Sciatic nerve (tissue), 2 donors: ENCODE measurements around the gene ST6GALNAC5. TPM values are rescaled to one million over a fixed set of nuclear protein-coding genes. Genes with fewer than 3 reads are reported as not detected.

Experiments
- ATAC-seq: fragments of 200-7000 bp; cut with Tn5 transposase; one replicate; pipeline ENCODE4 v1.9.1; 2020; ENCODE audit warnings: mild to moderate bottlenecking, moderate library complexity
- DNase-seq: peaks from one replicate; pipeline ENCODE4 v3.0.0-alpha.2; 2020; ENCODE audit warnings: low spot score
- intact Hi-C: fragments of 100-400 bp; cut with DNase I; formaldehyde crosslinking; loops from one replicate; pipeline ENCODE4 v1.14.2; 2022
- total RNA-seq: library from RNA; stranded (reverse); fragmentation: NEBNext Ultra II Directional; extraction: Animal tissue kit (Norgen Biotek cat#: 25700); gene quantifications from one replicate; pipeline ENCODE4 v1.2.1, GENCODE V29; 2021
- donor health status: DM: no; HTN: no; CAD: no.
- donor health status: DM: no; HTN: no; CAD: no.

The ST6GALNAC5 gene
- total RNA-seq, 1 donor from 2014 or later: 20.0 TPM

DNA sequence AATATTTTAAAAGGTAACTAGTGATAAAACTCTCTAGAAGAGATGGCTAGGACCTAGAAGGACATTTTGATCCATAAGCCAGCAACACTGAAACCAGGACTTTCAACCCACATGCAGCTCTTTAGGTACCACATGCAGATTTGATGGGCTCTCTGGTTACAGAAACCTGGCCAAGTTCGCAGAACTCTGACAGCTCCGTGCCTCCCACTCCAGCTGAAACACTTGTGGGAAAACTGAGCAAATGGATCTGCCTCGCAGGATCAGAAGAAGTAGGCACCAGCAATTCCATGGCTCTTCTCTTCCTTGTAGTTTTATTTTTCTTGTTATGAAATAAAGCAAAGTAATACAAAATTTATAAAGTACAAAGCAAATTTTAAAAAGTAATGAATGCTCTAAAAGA, 58.5 kb downstream of the ST6GALNAC5 start:
- intact Hi-C loops: no loop called here
- DNase-seq (no peak), ATAC-seq (no peak)

DNA sequence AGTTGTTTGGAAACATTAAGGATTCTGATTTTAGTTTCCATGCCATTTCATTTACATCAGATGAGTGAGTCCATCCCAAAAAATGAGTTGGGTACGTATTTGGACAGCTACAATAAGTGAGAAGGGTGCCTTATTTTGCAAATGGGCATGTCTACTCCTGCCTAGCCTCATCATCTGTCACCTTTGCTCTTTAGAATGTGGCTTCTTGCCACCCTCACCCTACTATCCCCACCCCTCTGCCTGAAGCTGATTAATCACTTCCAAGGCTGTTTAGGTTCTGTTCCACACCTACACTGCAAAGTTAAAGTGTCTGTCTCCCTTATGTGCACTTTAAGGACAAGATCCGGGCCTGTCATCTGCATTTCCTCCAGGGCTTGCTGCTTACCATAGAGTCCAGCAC, 61.2 kb downstream of the ST6GALNAC5 start:
- no peak for DNase-seq
- intact Hi-C loops: no loop called here
- no peak for ATAC-seq

DNA sequence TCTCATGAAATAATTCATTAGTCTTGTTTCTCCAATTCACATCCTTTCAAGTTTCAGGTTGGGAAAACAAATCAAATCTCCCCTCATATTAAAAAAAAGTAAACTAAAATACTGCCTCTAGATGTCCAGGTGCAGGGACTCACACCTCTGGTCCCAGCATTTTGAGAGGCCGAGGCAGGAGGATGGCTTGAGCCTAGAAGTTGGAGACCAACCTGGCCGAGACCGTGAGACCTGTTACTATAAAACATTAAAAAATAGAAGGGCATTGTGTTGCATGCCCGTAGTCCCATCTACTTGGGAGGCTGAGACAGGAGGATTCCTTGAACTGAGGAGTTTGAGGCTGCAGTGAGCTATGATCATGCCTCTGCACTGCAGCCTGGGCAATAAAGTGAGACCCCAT, 61.9 kb downstream of the ST6GALNAC5 start:
- ATAC-seq: no peak
- no peak for DNase-seq
- intact Hi-C loops: no loop called here

DNA sequence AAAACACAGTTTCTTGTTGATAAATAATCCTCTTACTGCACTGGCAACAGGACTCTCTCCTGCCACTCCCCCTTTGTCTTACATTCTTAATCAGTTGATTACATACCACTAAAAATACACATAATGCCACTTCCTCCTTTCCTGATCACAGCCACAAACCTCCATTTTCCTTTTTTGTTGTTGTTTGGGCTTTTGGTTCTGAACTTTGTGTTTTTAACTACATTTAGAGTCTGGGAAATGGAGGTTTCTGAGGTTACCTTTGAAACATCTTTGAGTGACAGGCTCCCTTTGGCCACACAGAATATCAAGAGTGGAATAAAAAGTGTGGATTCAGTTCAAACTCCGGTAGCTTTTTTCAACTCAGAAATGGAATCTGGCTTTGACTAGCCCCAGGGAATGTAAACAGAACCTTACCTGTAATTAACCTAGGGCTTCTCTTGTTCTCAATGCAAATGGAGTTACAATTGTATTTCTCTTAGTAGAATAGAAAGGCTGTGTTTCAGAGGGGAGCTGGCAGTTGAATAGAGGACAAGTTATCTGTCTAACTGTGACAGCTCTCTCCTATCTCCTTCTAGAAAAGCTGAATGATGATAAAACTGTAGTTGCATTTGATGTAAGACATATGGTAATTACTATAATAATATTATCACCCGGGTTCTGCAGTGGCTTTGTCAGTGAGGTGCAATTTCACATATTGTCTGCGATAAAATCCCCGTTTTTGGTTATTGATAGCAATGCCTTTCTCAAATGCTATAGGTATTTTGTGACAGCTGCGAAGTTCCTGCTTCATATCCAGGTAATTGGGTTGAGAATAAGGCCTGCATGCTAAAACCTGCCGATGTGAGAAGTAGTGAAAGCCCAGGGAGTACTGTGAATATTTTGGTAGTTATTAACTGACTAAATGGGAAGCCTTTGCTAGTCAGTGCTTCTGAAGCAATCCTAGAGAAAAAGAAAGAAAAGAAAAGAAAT, 66.9 kb downstream of the ST6GALNAC5 start:
- intact Hi-C loops: no loop called here
- no peak for ATAC-seq
- no peak for DNase-seq

DNA sequence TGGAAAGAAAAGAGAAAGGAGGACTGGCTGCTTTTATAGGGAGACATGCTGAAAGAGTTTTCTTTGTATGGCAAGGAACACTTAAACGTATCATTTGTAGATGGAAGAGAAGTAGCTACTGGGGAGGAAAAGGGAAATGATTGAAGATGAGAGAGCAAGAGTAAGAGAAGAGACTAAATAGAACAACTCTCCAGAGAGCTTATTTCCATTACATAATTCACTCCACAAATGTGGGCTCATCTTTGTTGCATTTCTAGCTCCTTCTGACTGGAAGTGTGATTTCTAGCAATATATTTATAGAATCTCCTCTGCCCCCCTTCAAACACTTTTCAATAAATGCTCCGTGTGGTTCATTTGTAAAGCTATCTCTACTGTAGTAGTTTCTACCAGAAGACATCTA, 71.0 kb downstream of the ST6GALNAC5 start:
- intact Hi-C loops: no loop called here
- no peak for DNase-seq
- peak; percentile 58 for ATAC-seq

DNA sequence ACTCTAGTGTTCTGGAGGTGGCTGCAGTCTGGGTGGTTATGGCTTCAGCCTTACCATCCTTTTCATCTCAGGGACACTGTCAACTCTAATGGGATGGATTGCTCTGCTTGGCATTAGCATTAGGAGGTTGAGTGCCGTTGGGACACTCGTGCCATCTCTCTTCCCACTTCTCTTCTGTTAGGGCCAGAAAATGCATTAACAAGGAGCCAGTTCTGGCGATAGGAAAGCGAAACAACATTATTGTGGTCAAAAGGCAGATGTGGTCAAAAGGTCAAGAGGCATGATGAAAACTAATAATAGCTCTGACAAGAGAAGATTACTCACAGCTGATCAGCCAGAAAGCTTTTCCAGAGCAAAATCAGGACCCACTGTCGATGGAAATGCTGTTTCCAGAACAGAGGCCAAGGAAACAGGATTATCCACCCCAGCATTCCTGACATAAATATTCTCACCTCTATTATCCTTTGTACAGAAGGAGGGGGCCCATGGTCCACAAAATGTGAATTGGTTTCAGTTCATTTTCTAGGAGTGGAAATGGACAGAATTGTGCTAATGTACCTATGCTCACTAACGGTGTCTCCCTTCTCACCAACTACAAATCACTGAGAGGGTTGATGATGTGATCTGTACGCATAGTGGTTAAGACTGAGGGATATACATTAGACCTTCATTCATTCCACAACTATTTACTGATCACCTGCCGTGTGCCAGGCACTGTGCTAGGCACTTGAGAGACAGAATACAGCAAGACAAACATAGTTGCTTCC, 72.0 kb downstream of the ST6GALNAC5 start:
- DNase-seq (no peak), ATAC-seq (peak; percentile 66)
- intact Hi-C loops: no loop called here

DNA sequence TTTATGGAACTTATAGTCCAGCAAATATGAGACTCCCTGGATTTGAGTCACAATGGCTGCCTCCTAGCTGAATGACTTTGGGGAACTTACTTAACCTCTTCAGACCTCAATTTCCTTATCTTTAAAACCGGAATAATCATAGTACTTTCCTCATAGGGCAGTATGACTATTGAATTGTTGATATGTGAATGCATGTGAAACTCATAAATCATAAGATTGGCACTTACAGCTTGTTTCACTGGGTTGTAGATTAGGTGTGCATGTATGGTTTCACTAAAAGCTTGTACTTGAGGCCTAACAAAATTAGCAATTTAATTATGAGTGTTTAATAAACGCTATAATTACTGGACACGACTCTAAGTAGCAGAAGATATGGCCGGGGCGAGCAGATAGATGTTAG, 72.5 kb downstream of the ST6GALNAC5 start:
- DNase-seq (no peak), ATAC-seq (no peak)
- intact Hi-C loops: no loop called here

DNA sequence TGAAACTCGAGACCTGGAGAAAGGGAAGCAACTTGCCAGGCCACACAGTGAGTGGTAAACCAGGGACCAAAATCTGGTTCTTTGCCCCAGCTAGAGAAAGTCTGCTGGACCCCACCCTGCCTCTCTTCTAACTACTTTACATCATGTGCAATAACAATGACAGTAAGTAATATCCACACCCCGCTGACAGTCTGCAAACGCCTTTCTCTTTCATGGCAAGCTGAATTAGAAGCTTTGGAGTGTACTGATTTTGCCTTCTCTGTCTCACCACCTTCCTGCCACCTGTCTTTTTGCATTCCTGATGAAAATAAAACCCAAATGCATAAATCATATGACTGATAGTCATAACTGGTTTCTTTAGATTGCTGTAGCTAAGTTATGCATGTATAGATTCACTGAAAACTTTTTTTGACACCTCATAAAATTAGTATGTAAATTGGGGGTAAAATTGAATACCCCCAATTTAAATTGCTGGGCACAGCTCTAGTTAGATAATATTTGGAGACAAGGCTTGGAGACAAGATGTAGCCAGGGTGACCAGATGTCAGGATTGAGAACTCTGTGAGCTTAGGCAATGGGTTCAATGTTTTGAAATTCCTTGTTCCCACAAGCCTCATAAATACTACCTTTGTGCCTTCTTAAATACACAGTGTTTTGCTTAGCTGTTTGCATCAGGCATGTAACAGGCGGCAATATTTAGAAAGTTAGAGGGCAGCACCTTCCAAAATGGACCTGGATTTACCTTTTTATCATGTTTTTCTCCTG, 73.5 kb downstream of the ST6GALNAC5 start:
- DNase-seq (no peak), ATAC-seq (no peak)
- intact Hi-C loops: no loop called here

DNA sequence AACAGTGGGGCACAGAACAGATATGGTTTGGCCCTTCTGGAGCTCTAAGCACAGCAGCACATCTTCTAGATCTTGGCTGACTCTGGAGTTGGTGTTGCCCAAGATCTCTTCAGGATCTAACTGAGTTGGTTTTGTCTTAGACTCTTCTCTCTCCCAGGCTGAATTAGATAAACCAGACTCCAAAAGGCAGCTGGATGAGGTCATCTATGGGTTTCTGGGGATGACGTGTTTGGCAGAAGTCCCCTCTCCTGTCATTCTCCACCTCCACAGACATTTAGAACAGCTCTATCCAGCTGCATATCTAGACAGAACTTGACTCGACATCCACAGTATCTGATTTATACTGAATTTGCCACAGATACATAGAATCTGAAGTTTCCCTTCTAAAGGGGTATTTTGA, 75.3 kb downstream of the ST6GALNAC5 start:
- no peak for DNase-seq
- intact Hi-C loops: no loop called here
- ATAC-seq: no peak

DNA sequence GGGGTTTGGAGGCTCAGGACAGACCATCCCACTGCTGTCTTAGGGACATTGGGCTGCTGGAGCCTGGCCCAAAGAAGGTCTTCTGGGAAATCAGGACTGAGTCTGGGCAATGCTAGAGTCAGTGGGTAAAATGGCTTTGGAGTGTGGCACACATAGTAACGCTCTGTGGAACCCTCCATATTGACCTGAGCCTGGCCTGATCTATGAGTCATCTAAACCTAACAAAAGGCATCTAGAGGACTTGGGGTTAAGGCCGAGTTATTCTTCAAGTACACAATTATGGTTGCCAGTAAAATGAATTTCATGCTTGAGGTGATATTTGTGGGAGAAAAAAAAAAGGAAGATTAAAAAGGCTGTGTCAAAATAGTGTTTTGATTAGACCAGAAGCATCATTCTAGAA, 77.7 kb downstream of the ST6GALNAC5 start:
- intact Hi-C loops: no loop called here
- DNase-seq (no peak), ATAC-seq (peak; percentile 65)

DNA sequence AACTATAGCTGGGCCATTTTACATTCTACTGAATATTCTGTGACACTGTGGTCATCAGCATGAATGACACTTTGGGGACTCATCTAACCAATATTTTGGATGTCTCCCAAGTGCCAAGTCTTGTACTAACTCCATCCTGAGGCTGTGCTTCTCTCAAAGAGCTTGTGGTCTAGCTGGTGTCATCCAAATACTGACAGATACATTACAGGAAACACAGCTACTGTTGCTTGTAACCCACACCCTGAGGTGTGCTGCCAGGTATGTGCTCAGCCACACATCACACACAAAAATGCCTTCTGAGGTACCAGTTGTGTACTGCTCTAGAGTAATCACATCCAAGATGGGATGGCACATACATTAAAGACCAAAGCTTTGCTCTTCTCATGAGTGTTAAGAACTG, 81.6 kb downstream of the ST6GALNAC5 start:
- DNase-seq (no peak), ATAC-seq (no peak)
- intact Hi-C loops: no loop called here

DNA sequence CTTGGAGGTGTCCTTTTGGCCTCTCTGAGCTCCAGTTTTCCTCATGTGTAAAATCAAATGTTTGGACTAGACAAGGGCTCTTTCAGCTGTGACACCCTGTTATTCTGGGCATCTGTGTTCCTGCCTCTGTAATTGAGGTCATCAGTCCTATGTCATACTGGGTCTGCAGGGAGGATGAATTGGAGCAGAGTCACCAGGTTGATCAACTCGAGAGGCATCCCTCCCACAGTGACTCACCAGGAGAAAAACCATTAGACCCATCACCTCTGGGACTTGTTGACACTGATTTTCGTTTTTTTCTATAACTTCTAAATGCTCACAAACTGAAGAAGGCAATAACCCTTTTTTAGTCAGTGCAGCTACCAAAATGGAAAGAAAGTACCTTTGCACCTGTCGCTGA, 82.2 kb downstream of the ST6GALNAC5 start:
- no peak for ATAC-seq
- intact Hi-C loops: no loop called here

DNA sequence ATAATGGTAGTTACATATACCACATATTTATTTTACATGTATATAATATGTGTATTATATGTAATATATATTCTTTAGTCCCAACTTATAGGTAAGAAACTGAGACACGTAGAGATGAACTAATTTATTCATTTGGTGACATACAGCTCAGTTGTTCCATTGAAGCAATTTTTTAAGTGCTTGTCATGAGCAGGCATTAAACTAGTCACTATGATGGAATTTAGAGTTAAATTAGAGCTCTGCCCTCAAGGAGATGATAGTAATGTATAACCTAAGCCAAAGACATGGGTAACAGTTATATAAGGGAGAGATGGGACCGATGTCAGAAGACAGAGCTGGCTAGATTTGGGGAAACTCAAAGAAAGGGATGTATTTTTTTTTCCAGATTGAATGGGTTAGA, 83.0 kb downstream of the ST6GALNAC5 start:
- intact Hi-C loops: no loop called here
- ATAC-seq (no peak), DNase-seq (no peak)

More for the DNA sequence above, 82.2 kb downstream of the ST6GALNAC5 start:
- DNase-seq: no peak

DNA sequence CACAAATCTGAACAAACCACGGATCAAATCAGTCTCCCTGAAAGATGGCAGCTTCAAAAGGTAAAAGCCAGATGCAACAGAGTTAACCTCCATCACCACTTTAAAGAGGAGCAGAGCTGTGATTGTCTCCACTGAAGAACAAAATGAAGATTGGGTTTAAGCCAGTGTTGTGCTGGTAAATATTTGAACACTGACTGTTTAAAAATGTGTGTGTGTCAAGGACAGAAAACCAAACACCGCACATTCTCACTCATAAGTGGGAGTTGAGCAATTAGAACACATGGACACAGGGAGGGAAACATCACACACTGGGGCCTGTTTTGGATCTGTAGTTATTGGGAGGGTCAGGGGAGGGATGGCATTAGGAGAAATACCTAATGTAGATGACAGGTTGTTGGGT, 83.9 kb downstream of the ST6GALNAC5 start:
- intact Hi-C loops: no loop called here
- DNase-seq: no peak
- no peak for ATAC-seq

DNA sequence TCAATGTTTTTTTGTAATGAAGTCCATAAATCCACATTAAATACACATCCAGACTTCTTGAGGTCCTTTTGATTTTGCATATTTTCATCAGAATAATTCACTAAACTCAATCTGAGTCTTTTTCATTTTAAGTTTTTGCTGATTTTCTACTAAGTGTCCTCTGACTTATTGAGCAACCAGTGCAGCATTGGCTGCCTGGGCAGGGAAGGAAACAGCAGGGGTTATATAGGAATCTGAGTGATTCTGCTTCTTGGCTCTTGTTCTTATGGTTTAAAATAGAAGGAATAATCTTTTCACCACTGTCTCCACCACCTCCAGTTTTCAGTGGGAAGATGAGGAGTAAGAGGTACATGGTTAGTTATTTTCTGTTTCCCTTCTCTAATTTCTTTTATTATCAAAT, 88.4 kb downstream of the ST6GALNAC5 start:
- intact Hi-C loops: no loop called here
- no peak for ATAC-seq
- DNase-seq: no peak

DNA sequence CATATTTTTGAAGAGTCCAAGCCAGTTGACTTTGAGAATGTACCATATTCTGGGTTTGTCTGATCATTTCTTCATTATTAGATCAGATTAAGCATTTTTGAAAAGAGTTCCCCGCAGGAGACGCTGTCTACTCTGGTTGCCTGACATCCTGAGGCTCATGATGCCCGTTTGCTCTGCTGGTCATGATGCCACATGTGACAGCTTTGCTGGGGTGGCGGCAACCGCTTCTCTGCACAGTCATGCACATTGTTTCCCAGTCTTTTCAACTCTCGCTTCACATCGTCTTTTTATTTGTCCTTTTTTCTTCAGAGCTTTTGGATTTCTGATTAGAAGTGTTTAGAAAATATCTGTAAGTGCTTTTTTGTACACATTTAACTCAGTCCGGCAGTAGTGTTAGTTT, 90.7 kb downstream of the ST6GALNAC5 start:
- DNase-seq: no peak
- no peak for ATAC-seq
- intact Hi-C loops: no loop called here

DNA sequence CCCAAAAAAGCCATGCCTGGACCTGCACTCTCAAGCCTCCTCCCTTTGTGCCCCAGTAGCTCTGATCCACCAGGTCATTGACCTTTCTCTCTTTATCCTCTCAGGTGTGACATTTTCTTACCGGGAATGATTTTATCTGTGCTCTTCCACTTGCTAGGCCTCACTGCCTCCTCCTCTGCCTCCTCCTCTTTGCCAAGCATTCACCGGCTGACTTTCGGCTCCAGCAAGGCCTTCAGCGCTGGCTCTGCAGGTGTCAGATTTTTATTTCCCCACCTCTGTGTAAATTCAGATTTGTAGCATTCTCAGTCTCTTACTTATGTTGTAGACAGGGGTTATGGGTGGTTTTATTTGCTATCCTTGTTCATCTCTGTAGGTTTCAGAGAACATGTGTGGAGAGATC, 91.5 kb downstream of the ST6GALNAC5 start:
- intact Hi-C loops: no loop called here
- DNase-seq: no peak
- ATAC-seq: no peak

DNA sequence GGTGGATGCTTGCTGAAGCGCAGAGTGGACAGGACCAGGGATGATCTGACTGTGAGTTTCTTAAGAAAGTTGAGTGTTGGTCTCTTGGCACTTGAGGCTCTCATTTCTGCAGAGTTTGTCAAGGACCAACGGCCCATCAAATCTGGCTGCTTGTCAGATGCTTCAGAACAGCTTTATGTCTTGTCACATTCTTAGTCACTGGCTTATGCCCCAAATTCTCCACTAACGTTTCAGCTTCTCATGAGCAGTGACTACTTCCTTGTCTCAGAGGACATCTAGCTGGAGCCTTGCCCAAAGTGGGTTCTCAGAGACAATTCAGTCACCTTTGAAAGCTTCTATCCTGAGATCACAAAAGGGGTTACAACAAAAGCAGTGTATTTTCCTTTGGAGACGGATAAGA, 92.3 kb downstream of the ST6GALNAC5 start:
- no peak for DNase-seq

DNA sequence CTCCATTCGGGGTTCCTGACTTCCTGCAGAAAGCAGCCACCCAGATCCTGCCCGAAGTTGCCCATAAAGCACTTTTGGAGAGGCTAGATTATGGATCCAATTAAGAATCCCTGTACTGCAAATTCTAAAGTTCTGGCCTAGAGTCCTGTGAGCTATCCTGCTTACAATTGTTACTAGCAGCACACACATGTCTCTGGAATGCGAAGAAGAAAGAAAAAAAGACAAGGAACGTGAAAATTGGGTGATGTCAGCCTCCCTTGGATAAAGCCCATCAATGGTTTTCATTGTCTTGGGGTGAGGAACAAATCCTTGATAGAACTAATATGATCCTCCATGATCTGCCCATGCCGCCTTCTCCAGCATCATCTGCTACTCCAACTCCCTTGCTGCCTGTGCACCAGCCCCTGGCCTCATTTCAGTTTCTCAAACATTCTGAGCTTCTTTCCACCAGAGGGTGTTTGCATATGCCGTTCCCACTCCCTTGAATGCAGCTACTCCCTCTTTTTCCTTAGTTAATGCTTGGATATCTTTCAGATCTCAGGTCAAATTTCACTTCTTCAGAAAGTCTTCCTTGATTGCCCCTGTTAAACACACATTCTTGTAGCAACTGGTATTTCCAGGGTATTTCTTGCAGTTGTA, 94.0 kb downstream of the ST6GALNAC5 start:
- intact Hi-C loops: no loop called here
- DNase-seq: no peak
- no peak for ATAC-seq

More for the DNA sequence above, 92.3 kb downstream of the ST6GALNAC5 start:
- intact Hi-C loops: no loop called here
- ATAC-seq: no peak
